Endothelial cell of umbilical vein (primary cell): ENCODE results near the gene LURAP1L.

Source experiments
- CTCF ChIP-seq, 2 donors: IDR thresholded peaks; 1 replicate in 1 of 2; 2 replicates in 1 of 2; pipeline ENCODE4 v1.5.1; 2011; ENCODE audit warnings: low read length in 2 of 2, mild to moderate bottlenecking in 2 of 2, moderate library complexity in 2 of 2, control low read depth in 1 of 2, inconsistent platforms in 1 of 2, low read depth in 1 of 2; ENCODE audit not compliant: insufficient read depth in 1 of 2; ENCODE audit errors: extremely low read depth in 1 of 2
- POLR2A ChIP-seq: IDR thresholded peaks from 2 replicates; pipeline ENCODE4 v1.6.1; 2012; ENCODE audit warnings: low read depth, mild to moderate bottlenecking, control low read depth, low read length

DNA sequence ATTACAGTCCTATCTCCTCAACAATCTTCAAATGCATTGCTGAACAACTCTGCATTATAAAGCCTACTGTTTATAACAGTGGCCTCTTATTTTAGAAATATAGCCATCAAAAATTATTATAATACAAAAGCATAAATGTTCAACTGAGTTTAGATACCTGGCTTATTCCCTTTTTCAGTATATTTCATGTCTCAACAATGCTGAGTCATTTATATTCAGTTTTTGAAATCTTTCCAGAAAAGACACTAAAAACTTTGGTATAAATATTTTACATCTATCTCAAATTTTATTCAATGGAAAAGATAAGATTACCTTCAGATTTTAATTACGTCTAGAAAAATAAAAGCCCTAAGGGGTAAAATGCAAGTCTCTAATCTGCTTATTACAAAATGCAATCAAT is 37.9 kb downstream of the LURAP1L start:
- TF ChIP-seq CTCF (IDR thresholded peaks at IDR 0.05; ENCODE audit: extremely low read depth in 1 of 2, insufficient read depth in 1 of 2, low read depth in 1 of 2, low read length in 2 of 2) (no peak), POLR2A (no peak)
